ENCODE measurements around the gene HTT. TPM values are rescaled to one million over a fixed set of nuclear protein-coding genes. Genes with fewer than 3 reads are reported as not detected.
A peak's percentile ranks its signal among the peaks of the same experiment; 100 is the strongest.
"Not testable (repeated sequence)": the region's sequence is repeated elsewhere in the genome, so short reads cannot be mapped to it uniquely, and the experiment has no call there.

The HTT gene
- polyA plus RNA-seq, 3 donors = 1.8 to 27.1 (median 3.0) TPM

- H2AFZ ChIP-seq (ENCODE audit: insufficient read depth, low read depth, low read length, poor library complexity, severe bottlenecking) = no peak overlapping the region
- H3K4me3 ChIP-seq (replicated peaks in 1 of 3; ENCODE audit: low read depth in 2 of 3, low read length in 3 of 3) = no peak overlapping the region
- peaks cover 90 to 96% of the 10 kb centered on the region in 2 donors for H3K36me3 Mint-ChIP-seq
- peak overlapping the region in 6 of 7 donors; percentile 0 to 86 (median 52) for H3K27ac Mint-ChIP-seq
- no peaks in the 10 kb centered on the region for H3K4me1 ChIP-seq (ENCODE audit: control insufficient read depth in 1 of 2, insufficient read depth in 2 of 2, low read length in 2 of 2)
- peaks cover 4% of the 10 kb centered on the region for H3K4me1 Mint-ChIP-seq
- H4K20me1 ChIP-seq (ENCODE audit: insufficient read depth, low read length) = no peaks in the 10 kb centered on the region
- no peak overlapping the region for H3K4me3 Mint-ChIP-seq
- peaks cover 50 to 92% of the 10 kb centered on the region in 2 donors for H3K36me3 ChIP-seq (replicated peaks in 1 of 2; ENCODE audit: control insufficient read depth in 1 of 2, insufficient read depth in 2 of 2, low read length in 2 of 2)
- no peak for TF ChIP-seq CTCF (IDR thresholded peaks at IDR 0.05)
- H3K9me3 ChIP-seq (replicated peaks in 1 of 2; ENCODE audit: control insufficient read depth in 1 of 2, insufficient read depth in 1 of 2, low read length in 2 of 2) = no peaks in the 10 kb centered on the region
- H3K9ac ChIP-seq (ENCODE audit: insufficient read depth, low read length, poor library complexity, severe bottlenecking) = no peak overlapping the region
- peaks cover 3 to 24% (median 17%) of the 10 kb centered on the region in 7 donors for H3K9me3 Mint-ChIP-seq
- intact Hi-C loops (cut with micrococcal nuclease) = no loop called here
- no peak overlapping the region for H3K4me2 ChIP-seq (replicated peaks; ENCODE audit: extremely low read depth, low read length, poor library complexity, severe bottlenecking)
- peak in 1 of 3 donors; percentile 11 for DNase-seq
- no peaks in the 10 kb centered on the region for H3K27me3 ChIP-seq (ENCODE audit: control insufficient read depth in 2 of 2, insufficient read depth in 2 of 2, low read length in 2 of 2)
- no peaks in the 10 kb centered on the region for H3K79me2 ChIP-seq (ENCODE audit: insufficient read depth, low read length)
- WGBS (ENCODE audit: insufficient coverage) = 59% methylated on average over 5 of the region's 7 CpGs
- H3K27me3 Mint-ChIP-seq (ENCODE audit: low read depth in 3 of 3) = no peaks in the 10 kb centered on the region
- H3K27ac ChIP-seq (ENCODE audit: low read depth in 1 of 2, low read length in 2 of 2) = peak overlapping the region in 1 of 2 donors; percentile 56
Observed at GRCh38 chr4:3160438-3160837, 86.0 kb downstream of the HTT start.

GRCh38 chr4:3161044-3161443 is 86.6 kb downstream of the HTT start:
- DNase-seq; H3K9me3 ChIP-seq (replicated peaks in 1 of 2; ENCODE audit: control insufficient read depth in 1 of 2, insufficient read depth in 1 of 2, low read length in 2 of 2); H3K4me1 ChIP-seq (ENCODE audit: control insufficient read depth in 1 of 2, insufficient read depth in 2 of 2, low read length in 2 of 2); H2AFZ ChIP-seq (ENCODE audit: insufficient read depth, low read depth, low read length, poor library complexity, severe bottlenecking); intact Hi-C loops (cut with micrococcal nuclease); H3K9ac ChIP-seq (ENCODE audit: insufficient read depth, low read length, poor library complexity, severe bottlenecking); H3K4me1 Mint-ChIP-seq; H3K79me2 ChIP-seq (ENCODE audit: insufficient read depth, low read length); H3K27ac ChIP-seq (ENCODE audit: low read depth in 1 of 2, low read length in 2 of 2); H3K4me3 ChIP-seq (replicated peaks in 1 of 3; ENCODE audit: low read depth in 2 of 3, low read length in 3 of 3); H3K27ac Mint-ChIP-seq; H3K4me2 ChIP-seq (replicated peaks; ENCODE audit: extremely low read depth, low read length, poor library complexity, severe bottlenecking); H3K27me3 ChIP-seq (ENCODE audit: control insufficient read depth in 2 of 2, insufficient read depth in 2 of 2, low read length in 2 of 2); H3K27me3 Mint-ChIP-seq (ENCODE audit: low read depth in 3 of 3); H4K20me1 ChIP-seq (ENCODE audit: insufficient read depth, low read length); H3K4me3 Mint-ChIP-seq: not testable (repeated sequence)
- H3K36me3 ChIP-seq (replicated peaks in 1 of 2; ENCODE audit: control insufficient read depth in 1 of 2, insufficient read depth in 2 of 2, low read length in 2 of 2) = peaks cover 47 to 88% of the 10 kb centered on the region in 2 donors
- 100% methylated on average over 1 of the region's 4 CpGs for WGBS (ENCODE audit: insufficient coverage)
- Mint-ChIP-seq H3K36me3 (peaks cover 94 to 98% of the 10 kb centered on the region in 2 donors), H3K9me3 (peaks cover 3 to 24% (median 17%) of the 10 kb centered on the region in 7 donors)

- H3K79me2 ChIP-seq (ENCODE audit: insufficient read depth, low read length); H3K27ac ChIP-seq (ENCODE audit: low read depth in 1 of 2, low read length in 2 of 2); H3K27me3 ChIP-seq (ENCODE audit: control insufficient read depth in 2 of 2, insufficient read depth in 2 of 2, low read length in 2 of 2); H3K4me3 ChIP-seq (replicated peaks in 1 of 3; ENCODE audit: low read depth in 2 of 3, low read length in 3 of 3); H3K9me3 ChIP-seq (replicated peaks in 1 of 2; ENCODE audit: control insufficient read depth in 1 of 2, insufficient read depth in 1 of 2, low read length in 2 of 2); H3K4me1 Mint-ChIP-seq; H3K4me3 Mint-ChIP-seq; H2AFZ ChIP-seq (ENCODE audit: insufficient read depth, low read depth, low read length, poor library complexity, severe bottlenecking); H3K9ac ChIP-seq (ENCODE audit: insufficient read depth, low read length, poor library complexity, severe bottlenecking); H3K4me2 ChIP-seq (replicated peaks; ENCODE audit: extremely low read depth, low read length, poor library complexity, severe bottlenecking); DNase-seq; H3K27me3 Mint-ChIP-seq (ENCODE audit: low read depth in 3 of 3); intact Hi-C loops (cut with micrococcal nuclease); H3K4me1 ChIP-seq (ENCODE audit: control insufficient read depth in 1 of 2, insufficient read depth in 2 of 2, low read length in 2 of 2); H3K27ac Mint-ChIP-seq: not testable (repeated sequence)
- Mint-ChIP-seq H3K9me3 (peaks cover 4 to 23% (median 15%) of the 10 kb centered on the region in 7 donors), H3K36me3 (peaks cover 88 to 97% of the 10 kb centered on the region in 2 donors)
- Histone ChIP-seq H3K36me3 (replicated peaks in 1 of 2; ENCODE audit: control insufficient read depth in 1 of 2, insufficient read depth in 2 of 2, low read length in 2 of 2) (peaks cover 40 to 88% of the 10 kb centered on the region in 2 donors), H4K20me1 (ENCODE audit: insufficient read depth, low read length) (peaks cover 14% of the 10 kb centered on the region)
- 100% methylated on average over 4 of the region's 6 CpGs for WGBS (ENCODE audit: insufficient coverage)
Observed at GRCh38 chr4:3166434-3166833, 92.0 kb downstream of the HTT start.
